ENCODE data around the gene GPR39.

GPR39 gene

GRCh38 chr2:132460781-132461180, 44.2 kb downstream of the GPR39 start:
- no peak overlapping the region for H3K4me3 ChIP-seq (ENCODE audit: insufficient read depth, low read length, poor library complexity, severe bottlenecking)
- H3F3A ChIP-seq (ENCODE audit: insufficient read depth): no peaks in the 10 kb centered on the region
- TF ChIP-seq EZH2phosphoT487 (conservative IDR thresholded peaks at IDR 0.05; ENCODE audit: low read length) (no peak), CTCF (IDR thresholded peaks at IDR 0.05; ENCODE audit: insufficient read depth, low read length, poor library complexity, severe bottlenecking) (no peak)
- H3K9me3 ChIP-seq (ENCODE audit: insufficient read depth, low read length): peaks cover 6% of the 10 kb centered on the region; the same call in 1 of the 2 replicates
- H3K27me3 ChIP-seq (ENCODE audit: low read length): no peaks in the 10 kb centered on the region
- H3K36me3 ChIP-seq (ENCODE audit: low read length): no peaks in the 10 kb centered on the region
- no peak overlapping the region for H3K9ac ChIP-seq (ENCODE audit: low read length)
- H2AFZ ChIP-seq (ENCODE audit: low read depth, low read length, severe bottlenecking): no peak overlapping the region
- H3K9me2 ChIP-seq (replicated peaks; ENCODE audit: insufficient read depth, low read length): no peaks in the 10 kb centered on the region
- no peaks in the 10 kb centered on the region for H4K20me1 ChIP-seq (ENCODE audit: low read depth, low read length)
- no peak overlapping the region for H3K27ac ChIP-seq (ENCODE audit: low read depth, low read length)
- no peak overlapping the region for H3K4me2 ChIP-seq (ENCODE audit: low read depth, low read length, poor library complexity, severe bottlenecking)
- H3K79me2 ChIP-seq (ENCODE audit: insufficient read depth, low read length): no peaks in the 10 kb centered on the region

- Histone ChIP-seq H3K4me2 (ENCODE audit: low read depth, low read length, poor library complexity, severe bottlenecking) (no peak overlapping the region), H3K36me3 (ENCODE audit: low read length) (no peaks in the 10 kb centered on the region), H3K9me3 (ENCODE audit: insufficient read depth, low read length) (peaks cover 16% of the 10 kb centered on the region; the same call in 1 of the 2 replicates), H3K9me2 (replicated peaks; ENCODE audit: insufficient read depth, low read length) (no peaks in the 10 kb centered on the region), H2AFZ (ENCODE audit: low read depth, low read length, severe bottlenecking) (no peak overlapping the region), H4K20me1 (ENCODE audit: low read depth, low read length) (no peaks in the 10 kb centered on the region), H3F3A (ENCODE audit: insufficient read depth) (no peaks in the 10 kb centered on the region), H3K9ac (ENCODE audit: low read length) (no peak overlapping the region), H3K27me3 (ENCODE audit: low read length) (no peaks in the 10 kb centered on the region), H3K27ac (ENCODE audit: low read depth, low read length) (no peak overlapping the region), H3K79me2 (ENCODE audit: insufficient read depth, low read length) (no peaks in the 10 kb centered on the region), H3K4me3 (ENCODE audit: insufficient read depth, low read length, poor library complexity, severe bottlenecking) (no peak overlapping the region)
- TF ChIP-seq CTCF (IDR thresholded peaks at IDR 0.05; ENCODE audit: insufficient read depth, low read length, poor library complexity, severe bottlenecking) (no peak), EZH2phosphoT487 (conservative IDR thresholded peaks at IDR 0.05; ENCODE audit: low read length) (no peak)
Measured at GRCh38 chr2:132462236-132462635, 45.6 kb downstream of the GPR39 start.

GRCh38 chr2:132463719-132464118, 47.1 kb downstream of the GPR39 start:
- H3K36me3 ChIP-seq (ENCODE audit: low read length): no peaks in the 10 kb centered on the region
- no peak for TF ChIP-seq CTCF (IDR thresholded peaks at IDR 0.05; ENCODE audit: insufficient read depth, low read length, poor library complexity, severe bottlenecking)
- no peak for TF ChIP-seq EZH2phosphoT487 (conservative IDR thresholded peaks at IDR 0.05; ENCODE audit: low read length)
- H3K79me2 ChIP-seq (ENCODE audit: insufficient read depth, low read length): no peaks in the 10 kb centered on the region
- no peak overlapping the region for H3K4me2 ChIP-seq (ENCODE audit: low read depth, low read length, poor library complexity, severe bottlenecking)
- peaks cover 25% of the 10 kb centered on the region; the same call in 1 of the 2 replicates for H3K9me3 ChIP-seq (ENCODE audit: insufficient read depth, low read length)
- no peaks in the 10 kb centered on the region for H3K9me2 ChIP-seq (replicated peaks; ENCODE audit: insufficient read depth, low read length)
- no peaks in the 10 kb centered on the region for H4K20me1 ChIP-seq (ENCODE audit: low read depth, low read length)
- H3K27ac ChIP-seq (ENCODE audit: low read depth, low read length): no peak overlapping the region
- H2AFZ ChIP-seq (ENCODE audit: low read depth, low read length, severe bottlenecking): no peak overlapping the region
- H3K4me3 ChIP-seq (ENCODE audit: insufficient read depth, low read length, poor library complexity, severe bottlenecking): no peak overlapping the region
- no peak overlapping the region for H3K9ac ChIP-seq (ENCODE audit: low read length)
- H3F3A ChIP-seq (ENCODE audit: insufficient read depth): no peaks in the 10 kb centered on the region
- H3K27me3 ChIP-seq (ENCODE audit: low read length): no peaks in the 10 kb centered on the region
